Parathyroid adenoma (tissue), 2 donors: ENCODE data around the gene CD70.
"Not testable (repeated sequence)": the region's sequence is repeated elsewhere in the genome, so short reads cannot be mapped to it uniquely, and the experiment has no call there.

ENCODE experiments used
- H2AFZ ChIP-seq: fragments of 300-600 bp; sonication (generic); one replicate; pipeline ENCODE4 v1.7.0; 2017; ENCODE audit warnings: antibody characterized with exemption, mild to moderate bottlenecking
- H3K27ac ChIP-seq: fragments of 300-600 bp; sonication (generic); one replicate; pipeline ENCODE4 v1.7.0; 2017
- H3K27me3 ChIP-seq: fragments of 300-600 bp; sonication (generic); one replicate; pipeline ENCODE4 v1.7.0; 2017; ENCODE audit warnings: low read length; ENCODE audit not compliant: control insufficient read depth, insufficient read depth
- H3K36me3 ChIP-seq: fragments of 300-600 bp; sonication (generic); one replicate; pipeline ENCODE4 v1.7.0; 2017; ENCODE audit warnings: low read length; ENCODE audit not compliant: control insufficient read depth, insufficient read depth
- H3K4me1 ChIP-seq: fragments of 300-600 bp; sonication (generic); one replicate; pipeline ENCODE4 v1.7.0; 2017; ENCODE audit warnings: control low read depth
- H3K4me2 ChIP-seq: fragments of 300-600 bp; sonication (generic); one replicate; pipeline ENCODE4 v1.7.0; 2017; ENCODE audit warnings: low read length
- H3K4me3 ChIP-seq: fragments of 300-600 bp; sonication (generic); one replicate; pipeline ENCODE4 v1.7.0; 2017; ENCODE audit warnings: low read depth, low read length
- H3K79me2 ChIP-seq: fragments of 300-600 bp; sonication (generic); one replicate; pipeline ENCODE4 v1.7.0; 2017; ENCODE audit warnings: control low read depth
- H3K9ac ChIP-seq: fragments of 300-600 bp; sonication (generic); one replicate; pipeline ENCODE4 v1.7.0; 2017; ENCODE audit warnings: mild to moderate bottlenecking
- H3K9me3 ChIP-seq: fragments of 300-600 bp; sonication (generic); one replicate; pipeline ENCODE4 v1.7.0; 2017; ENCODE audit warnings: low read length; ENCODE audit not compliant: control insufficient read depth
- TF ChIP-seq, protein P1 (sequence below): fragments of 300-600 bp; sonication (generic); IDR thresholded peaks from one replicate; pipeline ENCODE4 v1.7.0; 2017; ENCODE audit warnings: antibody characterized with exemption, mild to moderate bottlenecking
- donor health status: primary hyperparathyroidism.

CD70 gene

DNA sequence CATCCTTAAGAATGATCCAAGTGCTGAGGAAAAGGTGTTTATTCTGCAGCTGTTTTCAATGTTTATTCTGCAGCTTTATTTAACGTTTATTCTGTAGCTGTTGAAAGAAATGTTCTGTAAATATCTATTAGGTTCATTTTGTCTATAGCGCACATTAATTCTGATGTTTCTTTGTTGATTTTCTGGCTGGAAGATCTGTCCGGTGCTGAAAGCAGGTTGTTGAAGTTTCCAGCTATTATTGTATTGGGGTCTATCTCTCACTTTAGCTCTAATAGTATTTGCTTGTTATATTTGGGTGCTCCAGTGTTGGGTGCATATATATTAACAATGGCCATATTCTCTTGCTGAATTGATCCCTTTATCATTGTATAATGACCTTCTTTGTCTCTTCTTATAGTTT, 20.2 kb downstream of the CD70 start:
- no peaks in the 10 kb centered on the region for H3K79me2 ChIP-seq
- H3K27ac ChIP-seq: no peak overlapping the region
- no peak overlapping the region for H3K9ac ChIP-seq
- no peaks in the 10 kb centered on the region for H3K27me3 ChIP-seq
- H3K4me1 ChIP-seq: no peaks in the 10 kb centered on the region
- no peaks in the 10 kb centered on the region for H3K9me3 ChIP-seq
- TF ChIP-seq, protein P1, sequence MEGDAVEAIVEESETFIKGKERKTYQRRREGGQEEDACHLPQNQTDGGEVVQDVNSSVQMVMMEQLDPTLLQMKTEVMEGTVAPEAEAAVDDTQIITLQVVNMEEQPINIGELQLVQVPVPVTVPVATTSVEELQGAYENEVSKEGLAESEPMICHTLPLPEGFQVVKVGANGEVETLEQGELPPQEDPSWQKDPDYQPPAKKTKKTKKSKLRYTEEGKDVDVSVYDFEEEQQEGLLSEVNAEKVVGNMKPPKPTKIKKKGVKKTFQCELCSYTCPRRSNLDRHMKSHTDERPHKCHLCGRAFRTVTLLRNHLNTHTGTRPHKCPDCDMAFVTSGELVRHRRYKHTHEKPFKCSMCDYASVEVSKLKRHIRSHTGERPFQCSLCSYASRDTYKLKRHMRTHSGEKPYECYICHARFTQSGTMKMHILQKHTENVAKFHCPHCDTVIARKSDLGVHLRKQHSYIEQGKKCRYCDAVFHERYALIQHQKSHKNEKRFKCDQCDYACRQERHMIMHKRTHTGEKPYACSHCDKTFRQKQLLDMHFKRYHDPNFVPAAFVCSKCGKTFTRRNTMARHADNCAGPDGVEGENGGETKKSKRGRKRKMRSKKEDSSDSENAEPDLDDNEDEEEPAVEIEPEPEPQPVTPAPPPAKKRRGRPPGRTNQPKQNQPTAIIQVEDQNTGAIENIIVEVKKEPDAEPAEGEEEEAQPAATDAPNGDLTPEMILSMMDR: no peak
- no peaks in the 10 kb centered on the region for H3K36me3 ChIP-seq
- H3K4me3 ChIP-seq: no peak overlapping the region
- H3K4me2 ChIP-seq: no peak overlapping the region
- no peak overlapping the region for H2AFZ ChIP-seq

GRCh38 chr19:6568816-6569215, 22.1 kb downstream of the CD70 start:
- Histone ChIP-seq H2AFZ (no peak overlapping the region), H3K36me3 (no peaks in the 10 kb centered on the region), H3K4me1 (no peaks in the 10 kb centered on the region), H3K79me2 (no peaks in the 10 kb centered on the region), H3K4me3 (no peak overlapping the region), H3K27ac (no peak overlapping the region), H3K4me2 (no peak overlapping the region), H3K9ac (no peak overlapping the region), H3K9me3 (no peaks in the 10 kb centered on the region), H3K27me3 (no peaks in the 10 kb centered on the region)
- TF ChIP-seq, protein P1: no peak

DNA sequence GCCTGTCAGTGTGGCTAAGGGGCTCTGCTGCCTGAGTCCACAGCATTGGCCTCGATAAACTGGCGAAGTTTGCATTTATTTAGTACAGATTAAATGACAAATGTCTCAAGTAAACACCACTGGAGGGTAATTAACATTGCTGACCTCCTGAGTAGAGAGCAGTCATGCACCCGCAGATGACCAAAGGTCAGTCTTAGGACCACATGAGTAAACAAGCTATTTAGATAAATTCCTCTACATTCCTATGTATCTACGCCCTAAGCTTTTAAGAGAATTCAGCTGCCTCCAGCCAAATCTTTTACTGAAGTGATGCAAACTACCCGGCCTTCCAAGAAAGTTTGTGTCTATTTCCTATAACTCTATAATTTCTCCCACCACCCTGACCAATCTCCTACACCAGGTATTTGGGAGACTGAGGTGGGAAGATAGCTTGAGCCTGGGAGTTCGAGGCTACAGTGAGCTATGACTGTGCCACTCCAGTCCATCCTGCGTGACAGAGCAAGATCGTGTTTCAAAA, 22.9 kb downstream of the CD70 start:
- no peak overlapping the region for H3K9ac ChIP-seq
- H3K79me2 ChIP-seq: no peaks in the 10 kb centered on the region
- no peak overlapping the region for H2AFZ ChIP-seq
- H3K36me3 ChIP-seq: no peaks in the 10 kb centered on the region
- no peaks in the 10 kb centered on the region for H3K4me1 ChIP-seq
- no peaks in the 10 kb centered on the region for H3K27me3 ChIP-seq
- no peak overlapping the region for H3K4me2 ChIP-seq
- TF ChIP-seq, protein P1: no peak
- no peak overlapping the region for H3K4me3 ChIP-seq
- no peaks in the 10 kb centered on the region for H3K9me3 ChIP-seq
- no peak overlapping the region for H3K27ac ChIP-seq

GRCh38 chr19:6566727-6567126, 24.2 kb downstream of the CD70 start:
- not testable (repeated sequence) for H3K27me3 ChIP-seq, H3K27ac ChIP-seq, H3K79me2 ChIP-seq, H3K36me3 ChIP-seq, H3K4me1 ChIP-seq, H2AFZ ChIP-seq, H3K9me3 ChIP-seq, H3K9ac ChIP-seq, H3K4me2 ChIP-seq, H3K4me3 ChIP-seq

- Histone ChIP-seq H2AFZ (no peak overlapping the region), H3K36me3 (no peaks in the 10 kb centered on the region), H3K79me2 (no peaks in the 10 kb centered on the region), H3K4me3 (no peak overlapping the region), H3K27me3 (no peaks in the 10 kb centered on the region), H3K27ac (no peak overlapping the region), H3K9ac (no peak overlapping the region), H3K9me3 (no peaks in the 10 kb centered on the region), H3K4me2 (no peak overlapping the region), H3K4me1 (no peaks in the 10 kb centered on the region)
- TF ChIP-seq, protein P1: no peak
Measured at GRCh38 chr19:6564393-6564792, 26.6 kb downstream of the CD70 start.

DNA sequence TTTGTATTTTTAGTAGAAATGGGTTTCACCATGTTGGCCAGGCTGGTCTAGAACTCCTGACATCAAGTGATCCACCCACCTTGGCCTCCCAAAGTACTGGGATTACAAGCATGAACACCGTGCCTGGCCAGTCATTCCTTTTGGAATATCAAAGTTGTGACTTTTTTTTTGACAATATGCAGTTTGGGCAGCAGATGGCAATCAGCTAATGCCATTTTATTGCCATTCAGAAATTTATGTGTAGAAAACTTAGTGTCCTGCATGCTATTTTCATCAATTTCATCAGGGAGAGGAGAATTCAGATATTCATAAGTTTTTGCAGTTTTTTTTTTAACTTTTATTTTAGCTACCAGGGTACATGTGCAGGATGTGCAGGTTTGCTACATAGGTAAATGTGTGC, 28.5 kb downstream of the CD70 start:
- H3K4me3 ChIP-seq, H3K27me3 ChIP-seq, H2AFZ ChIP-seq, H3K9me3 ChIP-seq, H3K4me1 ChIP-seq, H3K9ac ChIP-seq, H3K27ac ChIP-seq, H3K36me3 ChIP-seq, H3K79me2 ChIP-seq, H3K4me2 ChIP-seq: not testable (repeated sequence)
